Measurements from ENCODE around the gene KCTD14. TPM values are rescaled to one million over a fixed set of nuclear protein-coding genes. Genes with fewer than 3 reads are reported as not detected.
"Not testable (repeated sequence)": the region's sequence is repeated elsewhere in the genome, so short reads cannot be mapped to it uniquely, and the experiment has no call there.

The KCTD14 gene
- total RNA-seq, 1 donor = 0.36 TPM

DNA sequence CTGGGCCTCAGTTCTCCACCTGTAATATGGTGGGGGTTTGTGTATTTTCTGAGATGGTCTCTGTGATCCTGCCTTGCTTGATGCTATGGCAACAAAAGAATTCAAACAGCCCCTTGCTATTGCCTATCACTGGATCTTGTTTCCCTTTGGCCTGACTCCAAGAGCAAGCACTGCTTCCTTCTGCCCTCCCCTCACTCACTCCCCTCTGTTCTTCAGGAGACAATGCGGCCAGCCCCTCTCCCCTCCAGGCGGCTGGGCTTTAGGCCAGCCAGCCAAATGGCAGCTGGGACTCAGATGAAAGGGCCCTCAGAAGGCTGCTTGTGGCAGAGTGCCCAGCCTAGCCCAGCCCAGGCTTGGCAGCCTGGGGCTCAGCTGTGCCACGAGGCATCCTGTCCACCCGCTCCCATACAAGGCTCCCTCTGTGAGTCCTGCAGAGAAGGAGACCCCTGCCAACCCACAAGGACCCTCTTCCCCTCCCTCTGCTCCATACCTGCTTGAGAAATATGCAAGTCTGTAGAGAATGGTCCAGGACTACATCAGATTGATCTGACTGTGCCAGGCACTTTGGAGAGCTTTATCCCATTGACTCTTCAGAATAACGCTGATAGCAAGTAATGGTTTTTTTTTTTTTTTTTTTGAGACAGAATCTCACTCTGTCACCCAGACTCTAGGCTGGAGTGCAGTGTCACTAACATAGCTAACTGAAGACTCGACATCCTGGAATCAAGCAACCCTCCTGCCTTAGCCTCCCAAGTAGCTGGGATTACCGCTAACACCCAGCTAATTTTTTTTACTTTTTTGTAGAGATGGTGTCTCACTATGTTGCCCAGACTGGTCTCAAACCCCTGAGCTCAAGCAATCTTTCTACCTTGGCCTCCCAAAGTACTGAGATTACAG lies 7.6 kb upstream of the KCTD14 start:
- H2AFZ ChIP-seq (ENCODE audit: low read length) = peak overlapping the region; percentile 76
- no peaks in the 10 kb centered on the region for H3K79me2 ChIP-seq (ENCODE audit: insufficient read depth, low read length)
- H3K36me3 ChIP-seq (ENCODE audit: insufficient read depth, low read length) = no peaks in the 10 kb centered on the region
- no peak overlapping the region for H3K4me3 ChIP-seq (ENCODE audit: insufficient read depth, low read length)
- no peak overlapping the region for H3K4me2 ChIP-seq (ENCODE audit: insufficient read depth, low read length)
- no peaks in the 10 kb centered on the region for H4K20me1 ChIP-seq (ENCODE audit: insufficient read depth, low read length)
- no peak overlapping the region for H3K27ac ChIP-seq (ENCODE audit: low read depth, low read length)
- TF ChIP-seq, protein P1, sequence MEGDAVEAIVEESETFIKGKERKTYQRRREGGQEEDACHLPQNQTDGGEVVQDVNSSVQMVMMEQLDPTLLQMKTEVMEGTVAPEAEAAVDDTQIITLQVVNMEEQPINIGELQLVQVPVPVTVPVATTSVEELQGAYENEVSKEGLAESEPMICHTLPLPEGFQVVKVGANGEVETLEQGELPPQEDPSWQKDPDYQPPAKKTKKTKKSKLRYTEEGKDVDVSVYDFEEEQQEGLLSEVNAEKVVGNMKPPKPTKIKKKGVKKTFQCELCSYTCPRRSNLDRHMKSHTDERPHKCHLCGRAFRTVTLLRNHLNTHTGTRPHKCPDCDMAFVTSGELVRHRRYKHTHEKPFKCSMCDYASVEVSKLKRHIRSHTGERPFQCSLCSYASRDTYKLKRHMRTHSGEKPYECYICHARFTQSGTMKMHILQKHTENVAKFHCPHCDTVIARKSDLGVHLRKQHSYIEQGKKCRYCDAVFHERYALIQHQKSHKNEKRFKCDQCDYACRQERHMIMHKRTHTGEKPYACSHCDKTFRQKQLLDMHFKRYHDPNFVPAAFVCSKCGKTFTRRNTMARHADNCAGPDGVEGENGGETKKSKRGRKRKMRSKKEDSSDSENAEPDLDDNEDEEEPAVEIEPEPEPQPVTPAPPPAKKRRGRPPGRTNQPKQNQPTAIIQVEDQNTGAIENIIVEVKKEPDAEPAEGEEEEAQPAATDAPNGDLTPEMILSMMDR (IDR thresholded peaks at IDR 0.05; ENCODE audit: extremely low read depth, low read depth, low read length) = no peak
- H3K4me1 ChIP-seq (ENCODE audit: insufficient read depth, low read length) = peaks cover 4% of the 10 kb centered on the region
- peak; percentile 89 for DNase-seq (ENCODE audit: insufficient read length, low spot score, missing footprints)
- H3K27me3 ChIP-seq (ENCODE audit: insufficient read depth, low read length) = no peaks in the 10 kb centered on the region
- H3K9me3 ChIP-seq (ENCODE audit: low read depth, low read length) = no peaks in the 10 kb centered on the region

DNA sequence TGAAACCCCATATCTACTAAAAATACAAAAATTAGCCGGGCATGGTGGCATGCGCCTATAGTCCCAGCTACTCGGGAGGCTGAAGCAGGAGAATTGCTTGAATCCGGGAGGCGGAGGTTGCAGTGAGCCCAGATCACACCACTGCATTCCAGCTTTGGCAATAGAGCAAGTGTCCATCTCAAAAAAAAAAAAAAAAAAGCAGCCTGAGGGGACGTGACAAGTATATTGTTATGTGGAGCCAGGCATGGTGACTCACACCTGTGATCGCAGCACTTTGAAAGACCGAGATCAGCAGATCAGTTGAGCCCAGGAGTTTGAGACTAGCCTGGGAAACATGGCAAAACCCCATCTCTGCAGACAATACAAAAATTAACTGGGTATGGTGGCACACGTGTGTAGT lies 5.3 kb upstream of the KCTD14 start:
- H3K4me2 ChIP-seq (ENCODE audit: insufficient read depth, low read length); H3K4me3 ChIP-seq (ENCODE audit: insufficient read depth, low read length); H3K36me3 ChIP-seq (ENCODE audit: insufficient read depth, low read length); H3K27ac ChIP-seq (ENCODE audit: low read depth, low read length); H3K4me1 ChIP-seq (ENCODE audit: insufficient read depth, low read length); H3K79me2 ChIP-seq (ENCODE audit: insufficient read depth, low read length); H3K27me3 ChIP-seq (ENCODE audit: insufficient read depth, low read length); H2AFZ ChIP-seq (ENCODE audit: low read length); DNase-seq (ENCODE audit: insufficient read length, low spot score, missing footprints); H3K9me3 ChIP-seq (ENCODE audit: low read depth, low read length); H4K20me1 ChIP-seq (ENCODE audit: insufficient read depth, low read length): not testable (repeated sequence)

GRCh38 chr11:78027759-78028158 lies 4.7 kb upstream of the KCTD14 start:
- no peak overlapping the region for H3K4me2 ChIP-seq (ENCODE audit: insufficient read depth, low read length)
- H3K79me2 ChIP-seq (ENCODE audit: insufficient read depth, low read length) = no peaks in the 10 kb centered on the region
- DNase-seq (ENCODE audit: insufficient read length, low spot score, missing footprints) = no peak
- H3K9me3 ChIP-seq (ENCODE audit: low read depth, low read length) = no peaks in the 10 kb centered on the region
- H3K4me3 ChIP-seq (ENCODE audit: insufficient read depth, low read length) = no peak overlapping the region
- TF ChIP-seq, protein P1 (IDR thresholded peaks at IDR 0.05; ENCODE audit: extremely low read depth, low read depth, low read length) = no peak
- H3K36me3 ChIP-seq (ENCODE audit: insufficient read depth, low read length) = no peaks in the 10 kb centered on the region
- no peaks in the 10 kb centered on the region for H4K20me1 ChIP-seq (ENCODE audit: insufficient read depth, low read length)
- H3K27ac ChIP-seq (ENCODE audit: low read depth, low read length) = no peak overlapping the region
- no peak overlapping the region for H2AFZ ChIP-seq (ENCODE audit: low read length)
- peaks cover under 1% of the 10 kb centered on the region for H3K27me3 ChIP-seq (ENCODE audit: insufficient read depth, low read length)
- peaks cover 4% of the 10 kb centered on the region for H3K4me1 ChIP-seq (ENCODE audit: insufficient read depth, low read length)

GRCh38 chr11:78025378-78025777 lies 2.3 kb upstream of the KCTD14 start:
- H3K9me3 ChIP-seq (ENCODE audit: low read depth, low read length) = no peaks in the 10 kb centered on the region

More at GRCh38 chr11:78025378-78025777, 2.3 kb upstream of the KCTD14 start:
- Histone ChIP-seq H3K4me3 (ENCODE audit: insufficient read depth, low read length) (no peak overlapping the region), H3K27ac (ENCODE audit: low read depth, low read length) (no peak overlapping the region), H3K4me2 (ENCODE audit: insufficient read depth, low read length) (no peak overlapping the region), H4K20me1 (ENCODE audit: insufficient read depth, low read length) (no peaks in the 10 kb centered on the region), H2AFZ (ENCODE audit: low read length) (no peak overlapping the region), H3K36me3 (ENCODE audit: insufficient read depth, low read length) (no peaks in the 10 kb centered on the region), H3K4me1 (ENCODE audit: insufficient read depth, low read length) (no peaks in the 10 kb centered on the region), H3K79me2 (ENCODE audit: insufficient read depth, low read length) (no peaks in the 10 kb centered on the region), H3K27me3 (ENCODE audit: insufficient read depth, low read length) (peaks cover 4% of the 10 kb centered on the region)
- TF ChIP-seq, protein P1 (IDR thresholded peaks at IDR 0.05; ENCODE audit: extremely low read depth, low read depth, low read length) = no peak
- no peak for DNase-seq (ENCODE audit: insufficient read length, low spot score, missing footprints)
